ENCODE results near the gene PTPRN2. TPM values are rescaled to one million over a fixed set of nuclear protein-coding genes. Genes with fewer than 3 reads are reported as not detected.

The PTPRN2 gene
- total RNA-seq, 1 experiment from 2014 or later = 2.1 TPM

DNA sequence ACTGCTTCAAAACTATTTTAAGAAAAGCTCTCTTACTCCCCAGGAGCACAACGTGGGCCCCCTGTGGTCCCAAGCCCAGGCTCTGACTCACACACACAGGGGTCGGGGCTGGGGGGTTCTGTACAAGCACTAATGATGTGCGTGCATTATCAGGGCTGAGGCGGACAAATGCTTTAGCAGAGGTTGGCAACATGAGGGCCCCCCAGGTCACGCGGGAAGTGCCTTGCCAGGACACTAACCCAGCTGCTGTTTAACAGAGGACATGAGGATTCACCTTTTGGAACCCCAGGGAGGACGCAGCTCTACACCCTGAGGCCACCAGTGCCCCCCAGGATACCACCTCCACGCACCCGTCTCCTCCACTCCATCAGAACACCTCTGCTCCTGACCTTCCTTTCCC lies 908.0 kb downstream of the PTPRN2 start:
- H3K4me1 ChIP-seq (ENCODE audit: control insufficient read depth in 1 of 2, insufficient read depth in 2 of 2, low read length in 2 of 2) = peaks cover 5 to 14% of the 10 kb centered on the region in 2 experiments; a peak in 3 of 4 replicates
- POLR2A ChIA-PET = no interaction called here
- no peaks in the 10 kb centered on the region for H3K9me2 ChIP-seq (ENCODE audit: insufficient read depth)
- H4K20me1 ChIP-seq (ENCODE audit: insufficient read depth) = no peaks in the 10 kb centered on the region
- no peak overlapping the region for H3K27ac ChIP-seq (ENCODE audit: low read depth, low read length)
- H3K4me3 ChIP-seq (replicated peaks in 1 of 2; ENCODE audit: low read depth in 1 of 2, low read length in 2 of 2) = no peak overlapping the region
- H3K9me3 ChIP-seq (ENCODE audit: control insufficient read depth in 1 of 2, insufficient read depth in 1 of 2, low read depth in 1 of 2, low read length in 2 of 2) = no peaks in the 10 kb centered on the region
- intact Hi-C loops (cut with micrococcal nuclease) = loop anchor here (10.0 kb wide), 1 partner anchor 245 kb away; no protein-coding TSS in a partner anchor
- CTCF ChIA-PET = no interaction called here
- H2AFZ ChIP-seq (ENCODE audit: low read depth, low read length, poor library complexity, severe bottlenecking) = no peak overlapping the region
- TF ChIP-seq CEBPB (IDR thresholded peaks at IDR 0.05; ENCODE audit: low read depth) = no peak
- TF ChIP-seq, protein P1, sequence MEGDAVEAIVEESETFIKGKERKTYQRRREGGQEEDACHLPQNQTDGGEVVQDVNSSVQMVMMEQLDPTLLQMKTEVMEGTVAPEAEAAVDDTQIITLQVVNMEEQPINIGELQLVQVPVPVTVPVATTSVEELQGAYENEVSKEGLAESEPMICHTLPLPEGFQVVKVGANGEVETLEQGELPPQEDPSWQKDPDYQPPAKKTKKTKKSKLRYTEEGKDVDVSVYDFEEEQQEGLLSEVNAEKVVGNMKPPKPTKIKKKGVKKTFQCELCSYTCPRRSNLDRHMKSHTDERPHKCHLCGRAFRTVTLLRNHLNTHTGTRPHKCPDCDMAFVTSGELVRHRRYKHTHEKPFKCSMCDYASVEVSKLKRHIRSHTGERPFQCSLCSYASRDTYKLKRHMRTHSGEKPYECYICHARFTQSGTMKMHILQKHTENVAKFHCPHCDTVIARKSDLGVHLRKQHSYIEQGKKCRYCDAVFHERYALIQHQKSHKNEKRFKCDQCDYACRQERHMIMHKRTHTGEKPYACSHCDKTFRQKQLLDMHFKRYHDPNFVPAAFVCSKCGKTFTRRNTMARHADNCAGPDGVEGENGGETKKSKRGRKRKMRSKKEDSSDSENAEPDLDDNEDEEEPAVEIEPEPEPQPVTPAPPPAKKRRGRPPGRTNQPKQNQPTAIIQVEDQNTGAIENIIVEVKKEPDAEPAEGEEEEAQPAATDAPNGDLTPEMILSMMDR (IDR thresholded peaks at IDR 0.05 in 2 of 3, conservative IDR thresholded peaks at IDR 0.05 in 1 of 3; ENCODE audit: borderline replicate concordance in 1 of 3, insufficient read depth in 1 of 3, low read depth in 2 of 3, low read length in 2 of 3) = no peak
- no peak for TF ChIP-seq SIN3A (IDR thresholded peaks at IDR 0.05; ENCODE audit: low read depth)
- no peak for TF ChIP-seq EGR1 (IDR thresholded peaks at IDR 0.05; ENCODE audit: low read depth)
- no peak for TF ChIP-seq POLR2AphosphoS5 (IDR thresholded peaks at IDR 0.05; ENCODE audit: low read depth, low read length)
- no peak for TF ChIP-seq EZH2 (IDR thresholded peaks at IDR 0.05)
- TF ChIP-seq YY1 (IDR thresholded peaks at IDR 0.05; ENCODE audit: extremely low read depth, insufficient replicate concordance, low read depth, low read length) = no peak
- no peak for TF ChIP-seq SRF (IDR thresholded peaks at IDR 0.05; ENCODE audit: low read depth)
- no peak for TF ChIP-seq JUND (IDR thresholded peaks at IDR 0.05)
- TF ChIP-seq, protein P2, sequence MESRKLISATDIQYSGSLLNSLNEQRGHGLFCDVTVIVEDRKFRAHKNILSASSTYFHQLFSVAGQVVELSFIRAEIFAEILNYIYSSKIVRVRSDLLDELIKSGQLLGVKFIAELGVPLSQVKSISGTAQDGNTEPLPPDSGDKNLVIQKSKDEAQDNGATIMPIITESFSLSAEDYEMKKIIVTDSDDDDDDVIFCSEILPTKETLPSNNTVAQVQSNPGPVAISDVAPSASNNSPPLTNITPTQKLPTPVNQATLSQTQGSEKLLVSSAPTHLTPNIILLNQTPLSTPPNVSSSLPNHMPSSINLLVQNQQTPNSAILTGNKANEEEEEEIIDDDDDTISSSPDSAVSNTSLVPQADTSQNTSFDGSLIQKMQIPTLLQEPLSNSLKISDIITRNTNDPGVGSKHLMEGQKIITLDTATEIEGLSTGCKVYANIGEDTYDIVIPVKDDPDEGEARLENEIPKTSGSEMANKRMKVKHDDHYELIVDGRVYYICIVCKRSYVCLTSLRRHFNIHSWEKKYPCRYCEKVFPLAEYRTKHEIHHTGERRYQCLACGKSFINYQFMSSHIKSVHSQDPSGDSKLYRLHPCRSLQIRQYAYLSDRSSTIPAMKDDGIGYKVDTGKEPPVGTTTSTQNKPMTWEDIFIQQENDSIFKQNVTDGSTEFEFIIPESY (IDR thresholded peaks at IDR 0.05; ENCODE audit: extremely low read depth, insufficient replicate concordance, low read length) = no peak
- TF ChIP-seq ZNF274 (IDR thresholded peaks at IDR 0.05; ENCODE audit: low read depth, low read length) = no peak
- TF ChIP-seq, protein P3, sequence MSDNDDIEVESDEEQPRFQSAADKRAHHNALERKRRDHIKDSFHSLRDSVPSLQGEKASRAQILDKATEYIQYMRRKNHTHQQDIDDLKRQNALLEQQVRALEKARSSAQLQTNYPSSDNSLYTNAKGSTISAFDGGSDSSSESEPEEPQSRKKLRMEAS (IDR thresholded peaks at IDR 0.05) = no peak
- no peak for TF ChIP-seq POLR2A (IDR thresholded peaks at IDR 0.05; ENCODE audit: borderline replicate concordance, extremely low read depth, insufficient read depth, insufficient read length)
- no peak for TF ChIP-seq FOSL1 (IDR thresholded peaks at IDR 0.05; ENCODE audit: low read depth)
- TF ChIP-seq RAD21 (IDR thresholded peaks at IDR 0.05; ENCODE audit: low read depth) = no peak
- TF ChIP-seq, protein P4, sequence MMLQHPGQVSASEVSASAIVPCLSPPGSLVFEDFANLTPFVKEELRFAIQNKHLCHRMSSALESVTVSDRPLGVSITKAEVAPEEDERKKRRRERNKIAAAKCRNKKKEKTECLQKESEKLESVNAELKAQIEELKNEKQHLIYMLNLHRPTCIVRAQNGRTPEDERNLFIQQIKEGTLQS (IDR thresholded peaks at IDR 0.05) = no peak
- no peak for TF ChIP-seq ZFX (IDR thresholded peaks at IDR 0.05)
- no peak overlapping the region for H3K9ac ChIP-seq (ENCODE audit: low read length)
- H3K36me3 ChIP-seq (ENCODE audit: control insufficient read depth in 1 of 2, insufficient read depth in 2 of 2, low read length in 2 of 2) = peaks cover 6 to 7% of the 10 kb centered on the region in 2 experiments
- DNase-seq (ENCODE audit: low read depth, low spot score) = no peak
- peaks cover 8% of the 10 kb centered on the region for H3K79me2 ChIP-seq (ENCODE audit: insufficient read depth, low read length)
- RAD21 ChIA-PET (ENCODE audit: low non-redundant PET in 1 of 2, low total read pairs in 2 of 2, uncharacterized antibody in 2 of 2, unreplicated experiment in 2 of 2) = no interaction called here
- BruUV-seq (replicated peaks) = no TSS peak
- ATAC-seq = no peak
- no peaks in the 10 kb centered on the region for H3K27me3 ChIP-seq (ENCODE audit: insufficient read depth, low read length)
- no peak overlapping the region for H3K4me2 ChIP-seq (ENCODE audit: low read length)
